Trophoblast cell (in vitro differentiated cells and primary cell): ENCODE measurements around the gene GSN.
A peak's percentile ranks its signal among the peaks of the same experiment; 100 is the strongest.

Experiments used
- DNase-seq, 2 donors: peaks; one replicate each; pipeline ENCODE4 v3.0.0-alpha.2; 2016
- H2AFZ ChIP-seq: 2 replicates; pipeline ENCODE4 v1.6.1; 2013; ENCODE audit warnings: low read length, moderate library complexity, mild to moderate bottlenecking; ENCODE audit not compliant: insufficient read depth, poor library complexity
- H2AK5ac ChIP-seq: 2 replicates; pipeline ENCODE4 v1.6.1; 2013; ENCODE audit warnings: mild to moderate bottlenecking, low read length
- H2BK120ac ChIP-seq: 2 replicates; pipeline ENCODE4 v1.6.1; 2013; ENCODE audit warnings: low read length, mild to moderate bottlenecking, moderate library complexity; ENCODE audit not compliant: insufficient read depth, poor library complexity
- H2BK12ac ChIP-seq: 2 replicates; pipeline ENCODE4 v1.6.1; 2013; ENCODE audit warnings: mild to moderate bottlenecking, low read length, moderate library complexity
- H2BK5ac ChIP-seq: 2 replicates; pipeline ENCODE4 v1.6.1; 2013; ENCODE audit warnings: low read length, low read depth, moderate library complexity, mild to moderate bottlenecking; ENCODE audit not compliant: poor library complexity
- H3K14ac ChIP-seq: 2 replicates; pipeline ENCODE4 v1.6.1; 2013; ENCODE audit warnings: mild to moderate bottlenecking, low read length
- H3K18ac ChIP-seq: 2 replicates; pipeline ENCODE4 v1.6.1; 2013; ENCODE audit warnings: mild to moderate bottlenecking, low read length
- H3K23ac ChIP-seq: 2 replicates; pipeline ENCODE4 v1.6.1; 2013; ENCODE audit warnings: low read length
- H3K27ac ChIP-seq: 2 replicates; pipeline ENCODE4 v1.5.1; 2013; ENCODE audit warnings: low read depth, mild to moderate bottlenecking, inconsistent platforms, low read length, moderate library complexity
- H3K27me3 ChIP-seq: 2 replicates; pipeline ENCODE4 v1.6.1; 2013; ENCODE audit warnings: inconsistent platforms, mild to moderate bottlenecking, low read length, moderate library complexity; ENCODE audit not compliant: insufficient read depth
- H3K36me3 ChIP-seq, 2 experiments: 1 replicate in 1 of 2; 2 replicates in 1 of 2; pipeline ENCODE4 v1.6.1; 2013; ENCODE audit warnings: low read length in 2 of 2, mild to moderate bottlenecking in 2 of 2, moderate library complexity in 1 of 2; ENCODE audit not compliant: insufficient read depth in 2 of 2, control insufficient read depth in 1 of 2
- H3K4ac ChIP-seq: 2 replicates; pipeline ENCODE4 v1.6.1; 2013; ENCODE audit warnings: low read depth, mild to moderate bottlenecking, low read length, moderate library complexity
- H3K4me1 ChIP-seq, 2 experiments: 1 replicate in 1 of 2; 2 replicates in 1 of 2; pipeline ENCODE4 v1.6.1; 2013; ENCODE audit warnings: low read length in 2 of 2, mild to moderate bottlenecking in 2 of 2, moderate library complexity in 1 of 2; ENCODE audit not compliant: insufficient read depth in 2 of 2, control insufficient read depth in 1 of 2
- H3K4me2 ChIP-seq: 2 replicates; pipeline ENCODE4 v1.6.1; 2013; ENCODE audit warnings: inconsistent platforms, mild to moderate bottlenecking, low read length, moderate library complexity
- H3K4me3 ChIP-seq: 2 replicates; pipeline ENCODE4 v1.5.1; 2013; ENCODE audit warnings: mild to moderate bottlenecking, low read depth, low read length, inconsistent platforms
- H3K79me1 ChIP-seq: one replicate; pipeline ENCODE4 v1.6.1; 2013; ENCODE audit warnings: low read length
- H3K79me2 ChIP-seq: 2 replicates; pipeline ENCODE4 v1.6.1; 2013; ENCODE audit warnings: low read length, mild to moderate bottlenecking; ENCODE audit not compliant: control insufficient read depth, insufficient read depth, poor library complexity
- H3K9ac ChIP-seq: 2 replicates; pipeline ENCODE4 v1.6.1; 2013; ENCODE audit warnings: mild to moderate bottlenecking, low read length
- H3K9me3 ChIP-seq: 2 replicates; pipeline ENCODE4 v1.6.1; 2013; ENCODE audit warnings: low read depth, mild to moderate bottlenecking, control low read depth, inconsistent platforms, low read length; ENCODE audit not compliant: insufficient read depth
- H4K12ac ChIP-seq: 2 replicates; pipeline ENCODE4 v1.6.1; 2013; ENCODE audit warnings: low read depth, mild to moderate bottlenecking, low read length, moderate library complexity
- H4K8ac ChIP-seq: 2 replicates; pipeline ENCODE4 v1.6.1; 2013; ENCODE audit warnings: low read depth, mild to moderate bottlenecking, low read length, moderate library complexity
- H4K91ac ChIP-seq: one replicate; pipeline ENCODE4 v1.6.1; 2013; ENCODE audit warnings: low read depth, mild to moderate bottlenecking, low read length, moderate library complexity
- WGBS: extraction: QIAGEN DNeasy Blood & Tissue Kit; methylation state at CpG from one replicate; pipeline ENCODE4 v1.1.7; 2013; ENCODE audit warnings: missing lambda C conversion rate; ENCODE audit not compliant: insufficient read length, insufficient coverage; ENCODE audit errors: extremely low coverage; 5-methylcytosine and 5-hydroxymethylcytosine counted together

GSN gene

GRCh38 chr9:121274851-121275250 lies 6.9 kb downstream of the GSN start:
- Histone ChIP-seq H2AFZ (no peak overlapping the region), H4K8ac (no peak overlapping the region), H3K18ac (no peak overlapping the region), H3K14ac (no peak overlapping the region), H3K23ac (no peak overlapping the region), H2AK5ac (no peak overlapping the region), H3K27me3 (no peaks in the 10 kb centered on the region), H2BK120ac (no peak overlapping the region), H3K4me1 (peaks cover 30 to 38% of the 10 kb centered on the region in 2 experiments), H3K27ac (no peak overlapping the region), H3K4me2 (no peak overlapping the region), H4K91ac (no peak overlapping the region), H3K9me3 (peaks cover 2% of the 10 kb centered on the region), H3K36me3 (no peaks in the 10 kb centered on the region), H3K79me1 (peaks cover 16% of the 10 kb centered on the region), H3K79me2 (no peaks in the 10 kb centered on the region), H3K4me3 (no peak overlapping the region), H2BK5ac (no peak overlapping the region), H4K12ac (no peak overlapping the region), H3K4ac (no peak overlapping the region), H3K9ac (no peak overlapping the region), H2BK12ac (no peak overlapping the region)
- DNase-seq, result no peak
- no CpG with 5 or more reads among the region's 4 CpGs for WGBS

GRCh38 chr9:121275781-121276658 lies 8.1 kb downstream of the GSN start:
- Histone ChIP-seq H4K12ac (no peak overlapping the region), H2AK5ac (peak overlapping the region; percentile 57), H3K14ac (no peak overlapping the region), H2AFZ (no peak overlapping the region), H3K4ac (peak overlapping the region; percentile 23), H4K8ac (no peak overlapping the region), H3K9me3 (peaks cover under 1% of the 10 kb centered on the region), H2BK12ac (peak overlapping the region; percentile 42), H3K18ac (peak overlapping the region; percentile 19), H3K27ac (no peak overlapping the region), H3K4me1 (peaks cover 24 to 34% of the 10 kb centered on the region in 2 experiments), H4K91ac (peak overlapping the region; percentile 10), H3K79me1 (peaks cover 16% of the 10 kb centered on the region), H2BK120ac (no peak overlapping the region), H3K4me3 (no peak overlapping the region), H3K4me2 (no peak overlapping the region), H2BK5ac (no peak overlapping the region), H3K27me3 (no peaks in the 10 kb centered on the region), H3K79me2 (no peaks in the 10 kb centered on the region), H3K23ac (no peak overlapping the region), H3K9ac (no peak overlapping the region), H3K36me3 (no peaks in the 10 kb centered on the region)
- WGBS, result no CpG with 5 or more reads among the region's 8 CpGs
- no peak for DNase-seq

GRCh38 chr9:121277026-121277425 lies 9.1 kb downstream of the GSN start:
- no peak overlapping the region for H3K4me2 ChIP-seq
- no peak overlapping the region for H2AK5ac ChIP-seq
- H3K9me3 ChIP-seq, result no peaks in the 10 kb centered on the region
- H3K27ac ChIP-seq, result peak overlapping the region; percentile 96
- no peak overlapping the region for H4K91ac ChIP-seq
- no peak overlapping the region for H4K12ac ChIP-seq
- no peak overlapping the region for H2BK5ac ChIP-seq
- peaks cover 16% of the 10 kb centered on the region for H3K79me1 ChIP-seq
- no peak overlapping the region for H3K4ac ChIP-seq
- no peak overlapping the region for H2AFZ ChIP-seq
- no peak overlapping the region for H2BK12ac ChIP-seq
- no peak for DNase-seq
- no CpG with 5 or more reads among the region's 1 CpG for WGBS
- no peak overlapping the region for H4K8ac ChIP-seq
- H3K36me3 ChIP-seq, result peaks cover 0 to 2% of the 10 kb centered on the region in 2 experiments
- H3K79me2 ChIP-seq, result no peaks in the 10 kb centered on the region
- no peaks in the 10 kb centered on the region for H3K27me3 ChIP-seq
- peaks cover 32 to 36% of the 10 kb centered on the region in 2 experiments for H3K4me1 ChIP-seq
- H3K23ac ChIP-seq, result no peak overlapping the region
- H3K14ac ChIP-seq, result no peak overlapping the region
- no peak overlapping the region for H3K4me3 ChIP-seq
- no peak overlapping the region for H3K9ac ChIP-seq
- no peak overlapping the region for H3K18ac ChIP-seq
- no peak overlapping the region for H2BK120ac ChIP-seq

- Histone ChIP-seq H3K79me2 (no peaks in the 10 kb centered on the region), H3K9ac (no peak overlapping the region), H3K27ac (peak overlapping the region; percentile 96), H3K14ac (peak overlapping the region; percentile 67), H3K36me3 (peaks cover 3 to 6% of the 10 kb centered on the region in 2 experiments), H3K23ac (no peak overlapping the region), H3K18ac (peak overlapping the region; percentile 86), H2AFZ (no peak overlapping the region), H2BK5ac (peak overlapping the region; percentile 84), H4K8ac (peak overlapping the region; percentile 49), H3K4me3 (no peak overlapping the region), H2BK12ac (peak overlapping the region; percentile 83), H2AK5ac (peak overlapping the region; percentile 77), H3K4me2 (peak overlapping the region; percentile 41), H3K4ac (peak overlapping the region; percentile 24), H3K9me3 (no peaks in the 10 kb centered on the region), H3K4me1 (peaks cover 35 to 40% of the 10 kb centered on the region in 2 experiments), H3K79me1 (peaks cover 21% of the 10 kb centered on the region), H4K12ac (no peak overlapping the region), H4K91ac (peak overlapping the region; percentile 76), H3K27me3 (no peaks in the 10 kb centered on the region), H2BK120ac (peak overlapping the region; percentile 89)
- no CpG with 5 or more reads among the region's 4 CpGs for WGBS
- peak in 1 of 2 donors; percentile 59 for DNase-seq
Observed at GRCh38 chr9:121277518-121278295, 9.7 kb downstream of the GSN start.
